Small intestine (tissue), 7 donors: Measurements from ENCODE around the gene TSPAN1. TPM values are rescaled to one million over a fixed set of nuclear protein-coding genes. Genes with fewer than 3 reads are reported as not detected.

Source experiments
- DNase-seq, 2 donors: peaks; one replicate each; pipeline versions ENCODE4 v3.0.0 to v3.0.0-alpha.2; 2013
- FAIRE-seq: peaks from 2 replicates; lab custom pipeline; 2012; peaks lifted over from hg19 to GRCh38; lab: Jason Lieb, UNC
- H3K27ac ChIP-seq, 3 donors: one replicate each; pipeline ENCODE4 v1.5.1; 2013; ENCODE audit warnings: low read length in 2 of 3, mild to moderate bottlenecking in 2 of 3, control low read depth in 1 of 3, inconsistent platforms in 1 of 3, low read depth in 1 of 3, moderate library complexity in 1 of 3
- H3K27me3 ChIP-seq, 3 donors: one replicate each; pipeline ENCODE4 v1.6.1; 2013; ENCODE audit warnings: low read length in 3 of 3, inconsistent platforms in 1 of 3; ENCODE audit not compliant: control insufficient read depth in 3 of 3, insufficient read depth in 3 of 3
- H3K36me3 ChIP-seq, 3 donors: one replicate each; pipeline ENCODE4 v1.6.1; 2013; ENCODE audit warnings: low read length in 3 of 3, inconsistent platforms in 1 of 3, low read depth in 1 of 3, mild to moderate bottlenecking in 1 of 3, moderate library complexity in 1 of 3; ENCODE audit not compliant: control insufficient read depth in 3 of 3, insufficient read depth in 2 of 3
- H3K4me1 ChIP-seq, 3 donors: one replicate each; pipeline ENCODE4 v1.6.1; 2013; ENCODE audit warnings: low read length in 2 of 3, inconsistent platforms in 1 of 3, low read depth in 1 of 3, mild to moderate bottlenecking in 1 of 3, moderate library complexity in 1 of 3; ENCODE audit not compliant: control insufficient read depth in 3 of 3, insufficient read depth in 2 of 3
- H3K4me3 ChIP-seq, 3 donors: one replicate each; pipeline ENCODE4 v1.5.1; 2013; ENCODE audit warnings: low read length in 3 of 3, control low read depth in 1 of 3, inconsistent platforms in 1 of 3, low read depth in 1 of 3, mild to moderate bottlenecking in 1 of 3, moderate library complexity in 1 of 3
- H3K9me3 ChIP-seq, 2 donors: one replicate each; pipeline ENCODE4 v1.6.1; 2013; ENCODE audit warnings: low read depth in 1 of 2, low read length in 1 of 2; ENCODE audit not compliant: control insufficient read depth in 2 of 2, insufficient read depth in 1 of 2
- WGBS, 3 donors: extraction: QIAGEN DNeasy Blood & Tissue Kit; methylation state at CpG; one replicate each; pipeline ENCODE4 v1.1.7; 2013; 5-methylcytosine and 5-hydroxymethylcytosine counted together
- polyA plus RNA-seq, 4 donors: library from polyadenylated mRNA; stranded (reverse) in 3 of 4; unstranded in 1 of 4; fragments of 200-250 nt in 3 of 4; fragments of 120-200 nt in 1 of 4; gene quantifications; one replicate each; pipeline versions ENCODE4 v1.2.1 to v1.2.3, GENCODE V29; 2013
- donor health status: healthy with polysubstance abuse.
- donor health status: control.
- donor health status: control.
- donor health status: Bipolar disorder and iron deficiency.
- donor health status: healthy.

TSPAN1 gene
- polyA plus RNA-seq, 4 donors = 22.7 to 104 (median 52.2) TPM

DNA sequence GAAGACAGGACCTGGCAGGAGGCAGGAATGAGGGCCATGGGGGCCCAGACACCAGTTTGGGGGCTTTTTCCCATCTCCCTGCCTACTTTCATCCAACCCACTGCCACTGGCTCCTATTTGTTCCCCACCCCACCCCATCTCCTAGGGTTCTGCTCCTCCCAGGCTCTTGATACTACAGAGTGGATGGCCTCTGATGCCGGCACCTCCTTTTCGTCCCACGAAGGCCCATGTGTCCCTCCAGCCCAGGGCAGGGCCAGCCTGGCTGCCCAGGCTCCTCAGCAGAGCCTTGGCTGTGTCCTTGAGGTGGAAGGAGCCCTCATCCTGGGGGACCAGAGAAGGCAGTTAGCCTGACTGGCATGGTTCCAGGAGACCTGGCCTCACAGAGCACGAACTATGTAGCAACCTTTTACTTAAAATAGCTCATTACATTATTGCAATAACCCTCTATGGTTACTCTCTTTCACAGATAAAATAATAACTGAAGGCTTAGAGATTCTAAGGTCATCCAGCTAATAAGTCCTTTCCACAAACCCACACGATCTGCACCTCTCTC lies 19.8 kb downstream of the TSPAN1 start:
- peaks cover 3 to 69% (median 17%) of the 10 kb centered on the region in 3 donors for H3K36me3 ChIP-seq
- WGBS, 3 donors = 74 to 90% (median 82%) methylated on average over 5 of the region's 5 CpGs
- H3K27ac ChIP-seq = no peak overlapping the region
- no peaks in the 10 kb centered on the region for H3K27me3 ChIP-seq
- no peak overlapping the region for H3K4me3 ChIP-seq
- FAIRE-seq = no peak
- no peaks in the 10 kb centered on the region for H3K9me3 ChIP-seq
- peaks cover 4 to 10% (median 5%) of the 10 kb centered on the region in 3 donors for H3K4me1 ChIP-seq
- no peak for DNase-seq

DNA sequence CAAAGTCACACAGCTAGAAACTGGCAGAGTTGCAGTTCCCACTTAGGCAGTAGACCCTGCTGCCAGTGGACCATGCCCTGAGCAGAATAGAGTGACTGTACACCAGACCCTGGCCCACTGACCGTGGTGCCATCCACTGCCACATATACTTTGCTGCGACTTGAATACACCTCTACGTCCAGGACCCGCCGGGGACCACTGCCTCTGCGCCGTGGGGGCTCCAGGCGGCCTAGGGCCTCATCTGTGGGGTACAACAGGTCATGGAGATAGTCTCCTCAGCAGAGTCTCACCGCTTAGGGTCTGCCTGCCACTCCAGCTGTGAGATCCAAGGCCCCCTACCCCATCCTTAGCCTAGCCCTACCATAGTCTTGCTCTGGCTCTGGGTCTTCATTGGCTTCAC lies 21.7 kb downstream of the TSPAN1 start:
- Histone ChIP-seq H3K27ac (no peak overlapping the region), H3K4me1 (peaks cover 4 to 10% (median 5%) of the 10 kb centered on the region in 3 donors), H3K27me3 (no peaks in the 10 kb centered on the region), H3K9me3 (no peaks in the 10 kb centered on the region), H3K4me3 (no peak overlapping the region), H3K36me3 (peaks cover 0 to 52% (median 13%) of the 10 kb centered on the region in 3 donors)
- DNase-seq (no peak), FAIRE-seq (no peak)
- 95 to 97% (median 95%) methylated on average over 9 of the region's 9 CpGs for WGBS, 3 donors

DNA sequence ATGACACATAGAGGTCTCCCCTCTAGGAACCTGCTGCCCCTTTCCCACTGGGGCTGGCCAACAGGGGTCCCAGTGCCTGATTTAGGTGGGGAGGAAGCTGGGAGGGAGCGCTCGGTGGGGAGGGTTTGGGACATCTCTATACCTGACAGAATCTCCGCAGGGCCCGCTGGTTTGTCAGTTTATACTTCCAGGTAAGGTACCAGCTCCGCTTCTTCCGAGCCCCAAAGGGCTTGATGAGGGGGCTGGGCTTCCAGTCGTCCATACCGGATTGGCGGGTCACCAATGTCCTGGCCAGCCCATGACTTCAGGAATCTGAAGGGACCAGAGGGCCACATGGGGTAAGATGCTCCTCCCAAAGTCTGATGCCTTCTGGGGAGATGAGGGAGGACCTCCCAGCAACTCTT lies 22.7 kb downstream of the TSPAN1 start:
- FAIRE-seq (no peak), DNase-seq (no peak)
- Histone ChIP-seq H3K27me3 (no peaks in the 10 kb centered on the region), H3K9me3 (no peaks in the 10 kb centered on the region), H3K4me3 (peak overlapping the region; percentile 34 to 84 (median 70)), H3K36me3 (peaks cover 0 to 42% (median 10%) of the 10 kb centered on the region in 3 donors), H3K27ac (peak overlapping the region; percentile 71 to 81 (median 78)), H3K4me1 (peaks cover 4 to 10% (median 5%) of the 10 kb centered on the region in 3 donors)
- WGBS, 3 donors = 59 to 64% (median 60%) methylated on average over 9 of the region's 9 CpGs

DNA sequence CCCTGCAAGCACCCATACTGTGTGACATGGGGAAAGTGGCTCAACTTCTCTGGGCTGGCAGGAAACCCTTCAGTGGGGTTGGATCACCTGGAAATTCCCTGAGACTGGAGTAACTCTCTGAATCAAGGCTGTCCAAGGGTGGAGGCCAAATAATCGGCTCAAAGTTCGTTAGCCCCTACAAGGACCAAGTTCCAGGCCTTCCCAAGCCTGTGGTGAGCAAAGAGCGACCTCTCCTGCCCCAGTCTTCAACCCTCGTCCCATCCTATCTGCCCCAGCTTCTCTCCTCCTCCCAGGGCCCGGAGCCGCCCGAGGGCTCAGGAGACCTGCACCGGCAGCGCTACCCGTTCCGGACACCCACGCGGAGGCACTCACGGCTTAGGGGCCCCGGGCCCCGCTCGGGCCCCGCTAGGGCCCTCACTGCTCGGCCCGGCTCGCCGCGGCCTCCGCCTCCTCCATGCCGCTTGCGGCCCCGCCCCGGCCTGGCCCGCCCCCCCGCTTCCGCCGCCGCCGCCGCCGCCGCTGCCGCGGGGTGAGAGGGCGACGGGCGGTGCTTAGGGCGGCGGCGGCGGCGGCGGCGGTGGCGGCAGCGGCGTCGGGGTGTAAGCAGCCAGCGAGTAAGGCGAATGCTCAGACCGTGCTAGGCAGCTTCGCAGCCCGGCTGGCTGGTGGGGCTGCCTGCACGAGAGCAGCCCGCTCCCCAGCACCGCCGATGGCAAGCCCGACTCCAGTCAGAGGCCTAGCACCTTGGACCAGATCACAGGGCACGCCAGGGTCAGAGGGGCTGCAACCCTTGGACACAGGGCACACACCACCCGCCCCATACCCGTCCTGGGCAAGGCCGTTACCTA lies 23.3 kb downstream of the TSPAN1 start, which contains the start of gene POMGNT1:
POMGNT1 (minus strand) TSS at position 471 of the 848 bp plus-strand sequence. CDS start 613 bp downstream, outside the sequence.
- peaks cover 0 to 3% (median 0%) of the 10 kb centered on the region in 3 donors for H3K27me3 ChIP-seq
- H3K4me3 ChIP-seq = peak within 1 kb of the TSS; percentile 57 to 84 (median 70)
- DNase-seq = peak; percentile 81 to 90
- peaks cover 4 to 13% (median 5%) of the 10 kb centered on the region in 3 donors for H3K4me1 ChIP-seq
- H3K27ac ChIP-seq = peak within 1 kb of the TSS; percentile 78 to 87 (median 81)
- H3K36me3 ChIP-seq = peaks cover 0 to 36% (median 6%) of the 10 kb centered on the region in 3 donors
- FAIRE-seq = no peak
- no peaks in the 10 kb centered on the region for H3K9me3 ChIP-seq
- WGBS, 3 donors = 0 to 1% (median 1%) methylated on average over 40 to 67 of the region's 67 CpGs

DNA sequence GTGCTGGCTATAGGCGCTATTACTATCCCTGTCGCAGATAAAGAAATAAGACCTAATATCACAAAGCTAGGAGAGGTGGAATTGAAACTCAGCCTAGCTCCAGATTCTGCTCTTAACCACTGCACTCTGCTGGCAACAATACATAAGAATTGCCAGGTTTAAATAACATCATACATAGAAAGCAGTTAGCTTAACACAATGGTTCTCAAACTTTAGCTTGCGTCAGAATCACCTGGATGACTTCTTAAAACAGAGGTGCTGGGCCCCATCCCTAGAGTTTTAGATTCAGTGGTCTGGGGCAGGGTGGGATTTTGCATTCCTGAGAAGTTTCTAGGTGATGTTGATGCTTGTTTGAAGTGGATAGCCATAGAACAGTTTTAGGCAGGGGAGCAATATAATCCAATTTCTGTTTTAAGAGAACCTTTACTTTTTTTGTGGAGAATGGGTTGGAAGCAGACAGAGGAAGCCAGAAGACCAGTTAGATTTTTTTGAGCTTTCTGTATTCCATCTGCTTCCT lies 24.4 kb downstream of the TSPAN1 start:
- no peak for DNase-seq
- 64 to 81% (median 70%) methylated on average over 3 of the region's 3 CpGs for WGBS, 3 donors
- Histone ChIP-seq H3K36me3 (peaks cover 0 to 25% (median 2%) of the 10 kb centered on the region in 3 donors), H3K4me1 (peaks cover 4 to 17% (median 5%) of the 10 kb centered on the region in 3 donors), H3K27me3 (peaks cover 0 to 5% (median 0%) of the 10 kb centered on the region in 3 donors), H3K9me3 (no peaks in the 10 kb centered on the region), H3K27ac (no peak overlapping the region), H3K4me3 (peak overlapping the region in 1 of 3 donors; percentile 82)
- FAIRE-seq = no peak

DNA sequence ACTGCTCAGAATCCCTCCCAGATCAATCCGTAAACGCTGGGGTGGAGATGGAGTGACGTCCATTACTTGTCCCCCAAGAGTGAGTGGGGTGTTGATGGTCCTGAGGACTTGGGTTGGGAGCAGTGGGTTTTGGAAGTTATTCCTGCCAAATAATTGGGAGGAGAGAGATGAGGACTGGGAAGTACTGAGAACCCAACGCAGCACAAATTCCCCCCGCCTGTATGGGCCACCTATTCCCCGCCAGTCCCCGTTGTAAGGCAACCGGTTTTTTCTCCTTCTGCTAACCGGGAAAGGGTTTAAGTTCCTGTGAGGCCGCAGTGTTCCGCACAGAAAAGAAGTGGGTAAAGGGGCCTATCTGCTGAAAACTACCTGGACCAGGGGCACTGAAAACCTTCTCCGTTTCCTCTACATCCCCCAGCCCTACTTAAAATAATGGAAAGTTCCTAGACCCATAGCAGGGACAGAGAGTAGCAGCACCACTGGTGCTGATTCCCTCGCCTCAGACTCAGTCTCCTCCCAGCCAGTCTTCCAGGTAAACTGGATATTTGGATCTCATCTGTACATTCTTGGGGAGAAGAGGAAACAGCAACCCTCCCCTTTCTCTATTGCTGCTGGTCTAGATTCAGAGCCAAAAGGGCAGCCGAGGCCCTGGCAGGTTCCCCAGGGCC lies 29.0 kb downstream of the TSPAN1 start:
- no peak for FAIRE-seq
- 54 to 81% (median 75%) methylated on average over 14 of the region's 14 CpGs for WGBS, 3 donors
- Histone ChIP-seq H3K36me3 (no peaks in the 10 kb centered on the region), H3K27ac (peak overlapping the region in 1 of 3 donors; percentile 44), H3K4me1 (peaks cover 0 to 7% (median 0%) of the 10 kb centered on the region in 3 donors), H3K27me3 (peaks cover 0 to 5% (median 0%) of the 10 kb centered on the region in 3 donors), H3K4me3 (peak overlapping the region in 2 of 3 donors; percentile 12 to 55), H3K9me3 (no peaks in the 10 kb centered on the region)
- DNase-seq = no peak

DNA sequence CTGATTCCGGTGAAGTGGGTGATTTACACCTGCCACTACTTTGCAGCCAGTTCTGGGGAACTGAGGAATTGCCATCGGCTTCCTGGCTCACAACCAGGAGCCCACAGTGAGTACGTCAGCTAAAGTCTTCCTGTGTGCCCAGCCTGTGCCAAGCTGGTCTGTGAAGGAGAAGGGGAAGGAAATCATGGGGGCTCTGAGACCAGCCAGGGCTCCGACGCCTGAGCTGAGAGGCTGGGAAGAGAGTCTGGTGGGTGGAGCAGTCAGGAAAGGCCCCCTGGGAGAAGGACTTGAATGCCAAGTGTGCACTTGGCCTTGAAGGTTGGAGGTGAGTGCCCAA lies 29.5 kb downstream of the TSPAN1 start:
- no peaks in the 10 kb centered on the region for H3K36me3 ChIP-seq
- H3K9me3 ChIP-seq = no peaks in the 10 kb centered on the region
- 52 to 74% (median 74%) methylated on average over 5 of the region's 5 CpGs for WGBS, 3 donors
- no peak for DNase-seq
- H3K27ac ChIP-seq = peak overlapping the region in 1 of 3 donors; percentile 44
- peaks cover 0 to 5% (median 0%) of the 10 kb centered on the region in 3 donors for H3K27me3 ChIP-seq
- no peak overlapping the region for H3K4me3 ChIP-seq
- H3K4me1 ChIP-seq = peaks cover 0 to 7% (median 0%) of the 10 kb centered on the region in 3 donors
- FAIRE-seq = no peak

DNA sequence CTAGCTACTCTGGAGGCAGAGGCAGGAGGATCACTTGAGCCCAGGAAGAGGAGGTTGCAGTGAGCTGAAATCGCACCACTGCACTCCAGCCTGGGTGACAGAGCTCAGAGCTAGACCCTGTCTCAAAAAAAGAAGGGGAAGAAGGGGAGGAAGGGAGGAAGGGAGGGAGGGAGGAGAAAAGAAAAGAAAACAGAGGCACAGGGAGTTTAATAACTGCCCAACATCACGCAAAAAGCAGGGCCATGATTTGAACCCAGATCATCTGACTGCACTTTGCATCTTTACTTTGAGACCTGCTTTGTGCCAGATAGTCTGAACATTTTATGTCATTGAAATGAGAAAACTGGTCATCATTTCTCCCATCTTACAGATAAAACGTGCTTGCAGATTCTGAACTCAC lies 30.3 kb downstream of the TSPAN1 start:
- FAIRE-seq = no peak
- H3K27me3 ChIP-seq = peaks cover 0 to 5% (median 0%) of the 10 kb centered on the region in 3 donors
- no peaks in the 10 kb centered on the region for H3K36me3 ChIP-seq
- 67 to 75% (median 74%) methylated on average over 3 of the region's 3 CpGs for WGBS, 3 donors
- H3K27ac ChIP-seq = no peak overlapping the region
- DNase-seq = no peak
- H3K9me3 ChIP-seq = no peaks in the 10 kb centered on the region
- H3K4me3 ChIP-seq = no peak overlapping the region
- H3K4me1 ChIP-seq = peaks cover 0 to 7% (median 0%) of the 10 kb centered on the region in 3 donors
